T-helper 2 cell treated with Interferon-gamma antibody and Interleukin-4, amounts not matched to agents 100 ng/mL and 5 ng/mL, for 36 hours (primary cell): ENCODE results near the gene IMPDH1. TPM values are rescaled to one million over a fixed set of nuclear protein-coding genes. Genes with fewer than 3 reads are reported as not detected.

Source experiments
- intact Hi-C: fragments of 100-400 bp; cut with micrococcal nuclease; formaldehyde crosslinking; loops from one replicate; pipeline ENCODE4 v1.15.1; 2023
- total RNA-seq: library from RNA; stranded (reverse); gene quantifications from 2 replicates; pipeline ENCODE4 v1.2.3, GENCODE V29; 2022

Gene IMPDH1
- total RNA-seq, result 92.4 and 97.2 TPM in 2 replicates

- intact Hi-C loops, result loop anchor here (1.0 to 5.0 kb wide), 5 partner anchors 15 to 452 kb away; partner anchors contain the start of genes ATP6V1F, HILPDA, METTL2B and RBM28
Observed at GRCh38 chr7:128409596-128410450, at the start of gene IMPDH1. Gene IMPDH1 (minus strand): TSS chr7:128409982. CDS start chr7:128409901, 81 bp downstream.

DNA sequence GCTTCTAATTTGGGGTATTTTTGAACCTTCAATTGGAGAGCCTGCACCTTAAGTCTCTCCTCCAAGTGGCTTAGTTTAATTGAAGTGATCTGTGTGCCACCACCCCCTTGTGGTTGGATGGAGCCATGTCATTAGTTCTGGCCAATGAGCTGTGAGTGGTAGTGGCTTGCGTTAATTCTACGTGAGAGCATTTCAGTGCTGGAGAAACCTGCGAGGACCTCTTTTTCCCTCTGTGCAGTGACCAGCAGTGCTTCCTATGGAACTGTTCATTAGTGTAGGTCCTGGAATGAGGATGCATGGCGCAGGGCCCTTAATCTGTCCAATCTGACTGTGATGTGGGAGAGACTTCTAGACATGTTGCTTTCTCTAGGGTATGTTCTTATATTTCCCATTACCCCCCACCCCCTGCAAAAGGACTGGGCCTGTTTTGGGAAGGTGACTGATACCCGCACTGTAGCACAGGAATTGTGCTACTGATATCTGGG lies 49.7 kb upstream of the IMPDH1 start:
- intact Hi-C loops, result loop anchor here (1.0 to 5.0 kb wide), 4 partner anchors 32 to 872 kb away; partner anchors contain the start of genes ARF5, ATP6V1F and GCC1

GRCh38 chr7:128458956-128459355 lies 49.2 kb upstream of the IMPDH1 start:
- intact Hi-C loops, result loop anchor here (1.0 to 5.0 kb wide), 4 partner anchors 32 to 872 kb away; partner anchors contain the start of genes ARF5, ATP6V1F and GCC1

DNA sequence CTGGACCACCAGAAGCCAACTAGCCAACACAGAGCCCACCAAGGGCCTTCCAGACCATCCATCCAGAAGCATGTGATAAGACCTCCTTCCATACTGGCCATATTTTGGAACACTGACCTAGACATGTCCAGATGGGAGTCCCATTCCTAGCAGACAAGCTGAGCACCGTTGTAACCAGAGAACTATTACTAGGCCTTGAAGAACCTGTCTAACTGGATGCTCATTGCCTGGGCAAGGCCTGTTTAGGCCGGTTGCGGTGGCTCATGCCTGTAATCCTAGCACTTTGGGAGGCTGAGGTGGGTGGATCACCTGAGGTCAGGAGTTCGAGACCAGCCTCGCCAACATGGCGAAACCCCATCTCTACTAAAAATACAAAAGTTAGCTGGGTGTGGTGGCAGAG lies 47.6 kb upstream of the IMPDH1 start:
- intact Hi-C loops, result loop anchor here (2.0 to 5.0 kb wide), 3 partner anchors 405 to 870 kb away; partner anchors contain the start of genes AHCYL2, ARF5, ATP6V1F and GCC1

DNA sequence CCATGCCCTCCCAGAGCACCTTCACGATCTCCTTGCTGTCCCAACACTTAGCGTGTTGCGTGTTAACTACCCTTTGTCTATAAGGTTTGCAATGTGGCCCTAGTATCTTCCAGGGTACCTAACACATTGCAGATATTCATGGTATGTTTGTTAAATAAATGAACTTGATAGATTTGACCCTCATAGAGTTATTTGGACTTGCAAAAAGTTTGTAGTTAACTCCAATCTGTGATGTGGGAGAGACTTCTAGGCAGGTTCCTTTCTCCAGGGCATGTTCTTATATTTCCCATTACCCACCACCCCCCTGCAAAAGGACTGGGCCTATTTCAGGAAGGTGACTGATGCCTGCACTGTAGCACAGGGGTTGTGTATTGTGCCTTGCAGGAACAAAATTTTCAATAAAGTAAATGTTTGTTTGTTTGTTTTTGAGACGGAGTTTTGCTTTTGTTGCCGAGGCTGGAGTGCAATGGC lies 46.5 kb upstream of the IMPDH1 start:
- intact Hi-C loops, result loop anchor here (2.0 to 5.0 kb wide), 3 partner anchors 406 to 869 kb away; partner anchors contain the start of genes AHCYL2, ARF5, ATP6V1F and GCC1

DNA sequence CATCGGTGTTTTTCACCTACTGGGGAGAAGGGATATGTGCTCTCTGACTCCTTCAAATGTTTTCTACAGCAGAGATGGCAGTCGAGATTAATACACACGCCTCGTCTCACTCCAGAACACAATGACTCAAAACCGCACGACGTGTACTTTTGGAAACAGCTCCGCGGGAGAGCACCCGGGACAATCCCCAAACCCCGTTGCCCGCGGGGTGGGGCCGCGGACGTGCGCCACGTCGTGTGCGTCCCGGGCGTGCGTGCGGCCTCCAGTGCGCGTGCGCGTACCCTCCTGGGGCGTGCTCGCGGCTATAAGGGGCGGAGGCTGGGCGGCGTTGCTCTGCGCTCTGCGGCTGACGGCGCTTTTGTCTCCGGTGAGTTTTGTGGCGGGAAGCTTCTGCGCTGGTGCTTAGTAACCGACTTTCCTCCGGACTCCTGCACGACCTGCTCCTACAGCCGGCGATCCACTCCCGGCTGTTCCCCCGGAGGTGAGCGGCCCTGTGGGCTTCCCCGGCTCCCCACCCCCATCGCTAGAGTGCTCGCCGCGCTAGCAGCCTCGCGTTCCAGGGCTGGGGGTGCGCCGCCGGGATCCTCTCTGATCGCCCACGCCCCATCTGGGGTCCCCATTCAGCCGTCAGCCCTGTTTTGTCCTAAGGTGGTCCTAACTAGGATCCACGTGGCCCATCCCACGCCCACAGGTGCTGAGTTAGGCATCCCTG lies 45.9 kb upstream of the IMPDH1 start, which contains the start of gene HILPDA:
HILPDA (plus strand) TSS at position 336 of the 712 bp plus-strand sequence. CDS start 1,391 bp downstream, outside the sequence.
- intact Hi-C loops, result loop anchor here (1.0 to 5.0 kb wide), 7 partner anchors 21 to 868 kb away; partner anchors contain the start of genes AHCYL2, ARF5, ATP6V1F and GCC1

DNA sequence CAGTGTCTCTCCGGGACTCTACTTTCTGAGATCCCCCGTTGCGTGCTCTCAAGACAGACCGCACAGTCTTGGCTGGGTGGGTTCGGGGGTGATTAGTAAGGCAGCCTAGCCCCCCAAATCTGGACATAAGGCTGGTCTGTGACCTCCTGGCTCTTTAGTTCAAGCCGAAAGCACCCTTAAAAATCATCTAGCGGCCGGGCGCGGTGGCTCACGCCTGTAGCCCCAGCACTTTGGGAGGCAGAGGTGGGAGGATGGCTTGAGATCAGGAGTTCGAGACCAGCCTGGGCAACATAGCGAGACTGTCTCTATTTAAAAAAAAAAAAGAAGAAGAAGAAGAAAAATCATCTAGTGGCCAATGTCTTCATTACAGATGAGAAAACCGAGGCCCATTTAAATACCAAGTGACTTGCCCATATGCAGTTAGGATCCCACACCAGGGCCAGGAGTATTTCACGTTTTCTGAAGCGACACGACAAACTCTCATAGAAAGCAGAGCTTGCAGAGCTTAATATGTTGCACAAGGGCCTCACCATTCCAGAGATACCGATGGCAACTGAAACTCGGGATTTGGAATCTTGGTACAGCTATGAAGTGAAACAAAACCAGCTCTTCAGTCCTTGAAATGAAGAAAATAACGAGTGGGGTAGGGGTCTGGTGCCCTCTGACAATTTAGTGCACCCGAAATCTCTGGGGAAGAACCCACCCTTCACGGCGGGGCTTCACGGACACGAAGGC lies 45.2 kb upstream of the IMPDH1 start:
- intact Hi-C loops, result loop anchor here (1.0 to 5.0 kb wide), 6 partner anchors 21 to 868 kb away; partner anchors contain the start of genes ARF5, ATP6V1F, GCC1 and IMPDH1

- intact Hi-C loops, result no loop called here
Observed at GRCh38 chr7:128453836-128454804, 44.3 kb upstream of the IMPDH1 start.

GRCh38 chr7:128452552-128452951 lies 42.8 kb upstream of the IMPDH1 start:
- intact Hi-C loops, result no loop called here

GRCh38 chr7:128450913-128451312 lies 41.1 kb upstream of the IMPDH1 start:
- intact Hi-C loops, result no loop called here

DNA sequence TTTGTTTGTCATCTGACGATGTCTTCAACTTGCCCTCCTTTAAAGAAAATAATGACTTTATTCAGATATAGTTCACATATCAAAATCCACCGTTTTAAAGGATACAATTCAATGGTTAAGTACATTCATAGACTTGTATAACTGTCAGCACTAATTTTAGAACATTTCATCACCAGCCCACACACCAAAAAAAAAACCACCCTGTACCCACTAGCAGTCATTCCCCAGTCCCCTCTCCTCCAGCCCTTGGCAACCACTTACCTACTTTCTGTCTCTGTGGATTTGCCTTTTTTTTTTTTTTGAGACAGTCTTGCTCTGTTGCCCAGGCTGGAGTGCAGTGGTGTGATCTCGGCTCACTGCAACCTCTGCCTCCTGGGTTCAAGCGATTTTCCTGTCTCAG lies 40.6 kb upstream of the IMPDH1 start:
- intact Hi-C loops, result no loop called here

DNA sequence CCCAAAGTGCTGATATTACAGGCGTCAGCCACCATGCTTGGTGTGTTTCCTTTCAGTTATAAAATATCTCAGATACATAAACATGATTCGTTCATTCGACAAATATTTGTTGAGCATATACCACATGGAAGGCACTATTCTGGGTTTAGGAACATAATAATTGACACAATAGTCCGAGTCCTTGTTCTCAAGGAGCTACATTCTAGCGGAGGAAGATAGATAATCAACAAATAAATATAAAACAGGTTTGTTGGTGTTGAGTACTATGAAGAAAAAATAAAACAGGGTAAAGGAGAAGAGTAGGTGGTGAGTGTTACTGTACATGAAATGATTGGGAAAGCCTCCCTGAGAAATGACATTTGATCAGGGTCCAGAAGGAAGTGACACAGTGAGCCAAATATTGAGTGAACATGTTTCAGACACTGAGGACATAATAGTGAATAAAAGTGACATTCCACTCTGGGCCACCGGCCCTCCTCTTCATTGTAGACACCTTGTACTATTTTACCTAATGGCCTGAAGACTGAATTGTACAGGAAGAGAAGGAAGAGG lies 39.0 kb upstream of the IMPDH1 start:
- intact Hi-C loops, result no loop called here

- intact Hi-C loops, result no loop called here
Observed at GRCh38 chr7:128447941-128448564, 38.3 kb upstream of the IMPDH1 start.

DNA sequence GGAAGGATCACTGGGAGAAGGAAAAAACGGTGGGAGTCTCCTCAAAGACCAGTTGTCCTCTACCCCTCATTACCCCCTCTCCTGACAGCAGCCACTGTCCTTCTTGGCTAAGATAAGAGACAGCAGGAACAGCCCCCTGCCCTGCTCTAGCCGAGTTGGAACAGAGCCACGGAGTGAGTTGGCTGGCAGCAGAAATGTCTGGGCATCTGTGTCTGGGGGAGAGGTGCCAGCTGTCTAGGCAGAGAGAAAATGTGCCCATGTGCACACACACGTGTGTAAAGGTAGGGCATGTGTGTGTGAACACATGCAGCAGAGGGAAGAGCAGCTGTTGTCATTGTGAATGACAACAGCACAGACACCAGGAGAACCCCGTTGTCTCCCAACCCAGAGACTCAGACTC lies 36.5 kb upstream of the IMPDH1 start:
- intact Hi-C loops, result no loop called here

GRCh38 chr7:128443831-128444600 lies 34.2 kb upstream of the IMPDH1 start:
- intact Hi-C loops, result no loop called here

DNA sequence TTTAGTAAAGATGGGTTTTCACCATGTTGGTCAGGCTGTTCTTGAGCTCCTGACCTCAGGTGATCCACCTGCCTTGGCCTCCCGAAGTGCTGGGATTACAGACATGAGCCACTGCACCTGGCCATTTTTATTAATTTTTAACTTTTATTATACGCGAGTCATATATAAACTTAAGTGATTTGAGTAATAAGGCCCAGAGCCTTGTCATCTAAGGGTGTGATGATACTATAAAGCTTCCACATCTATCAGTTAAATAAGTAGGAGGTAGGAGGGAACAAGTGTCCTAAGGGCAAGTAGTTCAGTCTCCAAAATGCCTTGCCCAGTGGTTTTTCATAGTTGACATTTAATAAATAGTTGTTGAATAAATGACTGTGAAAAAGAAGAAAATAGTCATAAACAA lies 32.6 kb upstream of the IMPDH1 start:
- intact Hi-C loops, result no loop called here

DNA sequence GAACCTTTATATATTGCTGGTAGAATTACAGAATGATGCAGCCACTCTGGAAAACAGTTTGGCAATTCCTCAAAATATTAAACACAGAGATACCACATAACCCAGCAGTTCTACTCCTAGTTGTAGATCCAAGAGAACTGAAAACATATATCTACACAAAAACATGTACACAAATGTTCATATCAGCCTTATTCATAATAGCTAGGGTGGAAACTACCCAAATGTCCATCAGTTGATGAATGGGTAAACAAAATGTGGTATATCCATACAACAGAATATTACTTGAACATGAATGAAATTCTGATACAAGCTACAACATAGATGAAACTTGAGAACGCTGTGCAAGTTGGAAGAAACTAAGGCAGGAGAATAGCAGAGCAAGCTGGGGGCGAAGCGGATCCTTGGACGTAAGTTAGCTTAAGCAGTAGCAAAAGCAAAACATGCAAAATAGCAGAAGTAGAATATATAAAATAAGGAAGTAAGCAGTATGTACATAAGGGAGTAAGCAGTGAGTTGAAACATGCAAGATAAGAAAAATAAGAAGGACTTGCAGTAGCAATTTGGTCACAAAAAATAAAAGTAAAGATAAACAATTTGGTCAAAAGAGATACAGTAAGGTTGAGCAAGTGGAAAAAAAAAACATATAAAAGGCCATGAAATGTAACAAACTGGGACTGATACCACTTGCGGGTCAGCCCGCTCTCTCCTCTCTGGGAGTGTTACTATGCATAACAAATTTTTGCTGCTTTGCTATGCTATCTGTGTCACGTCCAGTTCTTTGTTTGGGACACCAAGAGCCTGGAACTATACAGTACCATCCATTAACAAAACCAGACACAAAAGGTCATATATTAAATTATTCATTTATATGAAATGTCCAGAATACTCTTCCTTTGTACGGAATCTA lies 27.9 kb upstream of the IMPDH1 start:
- intact Hi-C loops, result no loop called here
